ENCODE results near the gene SERINC1. TPM values are rescaled to one million over a fixed set of nuclear protein-coding genes. Genes with fewer than 3 reads are reported as not detected.

SERINC1 gene
- total RNA-seq, 1 experiment from 2014 or later = 131 TPM

GRCh38 chr6:122432816-122433215 is 38.8 kb downstream of the SERINC1 start:
- no peak overlapping the region for H3K4me3 ChIP-seq (ENCODE audit: low read depth in 2 of 2, low read length in 2 of 2)
- DNase-seq (ENCODE audit: low read depth, low spot score) = no peak
- H3K36me3 ChIP-seq (ENCODE audit: control insufficient read depth, insufficient read depth, low read length) = peaks cover 17% of the 10 kb centered on the region
- no peaks in the 10 kb centered on the region for H3K4me1 ChIP-seq (ENCODE audit: control insufficient read depth, insufficient read depth, low read length)
- BruUV-seq (replicated peaks) = no TSS peak
- no peaks in the 10 kb centered on the region for H3K9me3 ChIP-seq (ENCODE audit: control insufficient read depth, insufficient read depth, low read depth, low read length)
- ChIA-PET POLR2A (interaction anchor here (0.6 kb wide), 1 partner anchor 25 kb away, joined by 4 read pairs; no protein-coding TSS in a partner anchor), CTCF (no interaction called here)
- no peak overlapping the region for H3K27ac ChIP-seq (ENCODE audit: low read length)
- ATAC-seq = no peak
- H3K27me3 ChIP-seq (ENCODE audit: control insufficient read depth, insufficient read depth, low read length) = no peaks in the 10 kb centered on the region
- no peak for TF ChIP-seq TCF7L2 (IDR thresholded peaks at IDR 0.05; ENCODE audit: low read depth, low read length)
- TF ChIP-seq REST (IDR thresholded peaks at IDR 0.05; ENCODE audit: insufficient read depth in 1 of 2, low read depth in 2 of 2, low read length in 1 of 2) = no peak
- TF ChIP-seq, protein P1, sequence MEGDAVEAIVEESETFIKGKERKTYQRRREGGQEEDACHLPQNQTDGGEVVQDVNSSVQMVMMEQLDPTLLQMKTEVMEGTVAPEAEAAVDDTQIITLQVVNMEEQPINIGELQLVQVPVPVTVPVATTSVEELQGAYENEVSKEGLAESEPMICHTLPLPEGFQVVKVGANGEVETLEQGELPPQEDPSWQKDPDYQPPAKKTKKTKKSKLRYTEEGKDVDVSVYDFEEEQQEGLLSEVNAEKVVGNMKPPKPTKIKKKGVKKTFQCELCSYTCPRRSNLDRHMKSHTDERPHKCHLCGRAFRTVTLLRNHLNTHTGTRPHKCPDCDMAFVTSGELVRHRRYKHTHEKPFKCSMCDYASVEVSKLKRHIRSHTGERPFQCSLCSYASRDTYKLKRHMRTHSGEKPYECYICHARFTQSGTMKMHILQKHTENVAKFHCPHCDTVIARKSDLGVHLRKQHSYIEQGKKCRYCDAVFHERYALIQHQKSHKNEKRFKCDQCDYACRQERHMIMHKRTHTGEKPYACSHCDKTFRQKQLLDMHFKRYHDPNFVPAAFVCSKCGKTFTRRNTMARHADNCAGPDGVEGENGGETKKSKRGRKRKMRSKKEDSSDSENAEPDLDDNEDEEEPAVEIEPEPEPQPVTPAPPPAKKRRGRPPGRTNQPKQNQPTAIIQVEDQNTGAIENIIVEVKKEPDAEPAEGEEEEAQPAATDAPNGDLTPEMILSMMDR (IDR thresholded peaks at IDR 0.05) = no peak
- intact Hi-C loops (cut with micrococcal nuclease; ENCODE audit: unreplicated experiment) (no loop called here), in situ Hi-C loops (cut with HindIII; ENCODE audit: low pct_unique_long_range_greater_than_20kb, low sequenced_read_pairs) (no loop called here)

DNA sequence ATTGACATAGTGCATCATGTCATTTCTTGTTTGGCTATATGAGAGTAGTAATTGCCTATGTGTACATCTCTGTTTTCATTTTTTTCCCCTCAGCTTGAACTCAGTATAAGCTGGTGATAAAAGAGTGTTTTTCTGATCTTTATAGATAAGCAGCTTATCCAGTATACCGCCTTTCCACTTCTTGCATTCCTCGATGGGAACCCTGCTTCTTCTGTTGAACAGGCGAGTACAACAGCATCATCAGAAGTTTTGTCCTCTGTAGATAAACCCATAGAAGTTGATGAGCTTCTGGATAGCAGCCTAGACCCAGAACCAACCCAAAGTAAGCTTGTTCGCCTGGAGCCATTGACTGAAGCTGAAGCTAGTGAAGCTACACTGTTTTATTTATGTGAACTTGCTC is 39.8 kb downstream of the SERINC1 start:
- H3K36me3 ChIP-seq (ENCODE audit: control insufficient read depth, insufficient read depth, low read length) = peaks cover 20% of the 10 kb centered on the region
- in situ Hi-C loops (cut with HindIII; ENCODE audit: low pct_unique_long_range_greater_than_20kb, low sequenced_read_pairs) (no loop called here), intact Hi-C loops (cut with micrococcal nuclease; ENCODE audit: unreplicated experiment) (no loop called here)
- H3K27ac ChIP-seq (ENCODE audit: low read length) = no peak overlapping the region
- BruUV-seq (replicated peaks) = no TSS peak
- no peaks in the 10 kb centered on the region for H3K9me3 ChIP-seq (ENCODE audit: control insufficient read depth, insufficient read depth, low read depth, low read length)
- ATAC-seq (no peak), DNase-seq (ENCODE audit: low read depth, low spot score) (no peak)
- no peaks in the 10 kb centered on the region for H3K4me1 ChIP-seq (ENCODE audit: control insufficient read depth, insufficient read depth, low read length)
- ChIA-PET CTCF (interaction anchor here (0.7 kb wide), 1 partner anchor 35 kb away, joined by 3 read pairs; no protein-coding TSS in a partner anchor), POLR2A (no interaction called here)
- TF ChIP-seq SIN3A (IDR thresholded peaks at IDR 0.05; ENCODE audit: borderline replicate concordance, insufficient read depth, low read depth, low read length) = no peak
- no peak overlapping the region for H3K4me3 ChIP-seq (ENCODE audit: low read depth in 2 of 2, low read length in 2 of 2)
- no peaks in the 10 kb centered on the region for H3K27me3 ChIP-seq (ENCODE audit: control insufficient read depth, insufficient read depth, low read length)

DNA sequence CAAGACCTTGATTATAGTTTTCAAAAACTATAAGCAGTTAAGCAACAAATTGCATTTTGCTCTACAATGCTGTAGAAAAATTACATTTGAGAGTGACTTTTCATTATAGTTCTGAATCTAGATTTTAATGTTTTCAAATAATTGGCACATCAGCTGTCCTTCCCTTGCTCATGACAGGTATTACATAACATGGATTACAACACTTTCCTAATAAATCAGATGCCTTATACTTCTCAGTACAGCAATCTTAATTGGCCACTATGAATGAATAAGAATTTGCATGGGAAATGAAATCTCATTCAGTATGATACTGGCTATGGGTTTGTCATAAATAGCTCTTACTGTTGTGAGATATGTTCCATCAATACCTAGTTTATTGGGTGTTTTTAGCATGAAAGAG is 42.3 kb downstream of the SERINC1 start:
- ChIA-PET CTCF (no interaction called here), POLR2A (no interaction called here)
- DNase-seq (ENCODE audit: low read depth, low spot score) (no peak), ATAC-seq (no peak)
- no TSS peak for BruUV-seq (replicated peaks)
- no peaks in the 10 kb centered on the region for H3K9me3 ChIP-seq (ENCODE audit: control insufficient read depth, insufficient read depth, low read depth, low read length)
- intact Hi-C loops (cut with micrococcal nuclease; ENCODE audit: unreplicated experiment) (no loop called here), in situ Hi-C loops (cut with HindIII; ENCODE audit: low pct_unique_long_range_greater_than_20kb, low sequenced_read_pairs) (no loop called here)
- H3K4me3 ChIP-seq (ENCODE audit: low read depth in 2 of 2, low read length in 2 of 2) = no peak overlapping the region
- no peaks in the 10 kb centered on the region for H3K4me1 ChIP-seq (ENCODE audit: control insufficient read depth, insufficient read depth, low read length)
- H3K27me3 ChIP-seq (ENCODE audit: control insufficient read depth, insufficient read depth, low read length) = no peaks in the 10 kb centered on the region
- H3K27ac ChIP-seq (ENCODE audit: low read length) = no peak overlapping the region
- TF ChIP-seq TCF7L2 (IDR thresholded peaks at IDR 0.05; ENCODE audit: low read depth, low read length) (no peak), SIN3A (IDR thresholded peaks at IDR 0.05; ENCODE audit: borderline replicate concordance, insufficient read depth, low read depth, low read length) (no peak), POLR2AphosphoS5 (IDR thresholded peaks at IDR 0.05; ENCODE audit: low read depth, low read length) (no peak), REST (IDR thresholded peaks at IDR 0.05; ENCODE audit: insufficient read depth in 1 of 2, low read depth in 2 of 2, low read length in 1 of 2) (no peak)
- TF ChIP-seq, protein P1 (IDR thresholded peaks at IDR 0.05) = no peak
- peaks cover 17% of the 10 kb centered on the region for H3K36me3 ChIP-seq (ENCODE audit: control insufficient read depth, insufficient read depth, low read length)

All from Panc1 (cell line).